Kasumi-1 (cell line): Measurements from ENCODE around the gene PCK1.

Experiments used
- DNase-seq, 2 experiments: peaks; one replicate each; lab custom pipeline; 2025; lab: John Stamatoyannopoulos, UW

The PCK1 gene

GRCh38 chr20:57588596-57588995 lies 27.7 kb downstream of the PCK1 start:
- no peak for DNase-seq

GRCh38 chr20:57589123-57589727 lies 28.3 kb downstream of the PCK1 start:
- DNase-seq: no peak

DNA sequence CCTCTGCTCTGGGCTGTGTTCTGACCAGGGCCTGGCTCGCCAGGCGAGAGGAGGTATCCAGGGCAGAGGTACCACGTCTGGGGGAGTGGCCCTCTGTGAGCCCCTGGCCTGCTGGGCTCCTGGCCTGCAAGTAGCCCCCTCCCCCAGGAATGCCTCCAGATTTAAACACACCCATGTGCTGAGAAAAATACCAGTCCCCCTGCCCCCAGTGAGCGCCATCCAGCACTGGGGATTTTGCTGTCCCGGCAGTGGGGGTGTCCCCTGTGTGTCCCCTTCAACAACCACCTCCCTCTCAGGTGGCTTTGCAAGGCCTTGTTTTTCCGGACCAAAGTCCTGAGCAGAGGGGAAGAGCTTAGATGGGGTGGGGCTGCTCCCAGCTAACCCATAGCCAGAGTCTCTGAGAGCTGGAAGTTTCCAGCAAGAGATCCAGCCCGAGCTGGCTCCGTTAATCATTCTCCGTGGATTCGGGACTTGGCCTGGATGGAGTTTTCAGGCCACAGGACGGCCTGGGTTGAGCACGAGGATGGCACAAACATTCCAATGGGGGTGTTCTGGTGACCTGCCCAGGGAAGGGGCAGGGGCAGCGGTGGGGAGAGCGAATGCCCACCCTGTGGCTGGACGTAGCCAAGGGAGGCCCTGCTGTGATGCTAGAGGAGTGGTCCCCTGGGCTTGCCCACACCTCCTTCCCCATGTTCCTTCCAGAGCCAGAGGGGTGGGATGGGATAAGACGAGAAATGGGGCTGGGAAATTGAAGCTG lies 29.0 kb downstream of the PCK1 start:
- no peak for DNase-seq

DNA sequence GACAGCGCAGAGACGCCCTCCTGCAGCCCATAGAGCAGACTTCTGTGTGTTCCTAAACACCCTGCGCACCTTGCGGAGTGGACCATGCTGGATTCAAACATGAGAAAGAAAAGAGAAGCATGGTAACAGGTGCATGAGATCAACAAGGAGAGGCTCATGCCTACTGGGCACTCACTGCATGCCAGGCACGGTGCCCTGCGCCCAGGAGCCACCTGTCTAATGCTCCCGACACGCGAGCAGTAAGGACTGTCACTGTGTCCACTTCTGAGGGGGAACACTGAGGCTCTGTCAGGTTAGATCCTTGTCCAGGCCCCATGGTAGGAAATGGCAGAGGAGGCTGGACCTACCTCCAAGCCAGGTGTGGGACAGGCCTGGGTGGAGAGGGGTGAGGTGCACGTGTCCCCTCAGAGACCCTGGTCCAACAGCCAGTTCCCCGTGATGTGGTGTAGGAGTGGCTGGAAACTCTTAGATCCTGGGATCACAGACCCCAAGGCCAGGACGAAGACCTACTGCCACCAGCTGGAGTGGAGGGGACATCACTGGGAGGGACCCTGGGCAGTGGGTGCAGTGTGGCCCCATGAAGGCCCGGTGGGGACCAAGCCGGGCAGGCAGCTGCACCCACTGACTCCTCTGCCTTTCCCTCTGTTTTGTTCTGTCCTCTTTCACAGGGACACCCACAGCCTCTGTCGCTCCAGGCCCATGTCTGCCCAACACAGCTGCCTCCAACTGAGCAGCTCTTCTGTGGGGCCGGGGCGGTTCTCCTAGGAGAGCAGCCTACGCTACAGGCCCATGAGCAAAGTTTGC lies 29.8 kb downstream of the PCK1 start:
- DNase-seq: no peak

- no peak for DNase-seq
Observed at GRCh38 chr20:57591289-57592229, 30.6 kb downstream of the PCK1 start.

- DNase-seq: no peak
Observed at GRCh38 chr20:57592263-57593092, 31.6 kb downstream of the PCK1 start.

- no peak for DNase-seq
Observed at GRCh38 chr20:57593134-57593886, 32.4 kb downstream of the PCK1 start.

GRCh38 chr20:57594092-57594951 lies 33.4 kb downstream of the PCK1 start:
- DNase-seq: peak in 1 of 2 experiments; percentile 17

GRCh38 chr20:57595041-57596030 lies 34.4 kb downstream of the PCK1 start:
- no peak for DNase-seq

DNA sequence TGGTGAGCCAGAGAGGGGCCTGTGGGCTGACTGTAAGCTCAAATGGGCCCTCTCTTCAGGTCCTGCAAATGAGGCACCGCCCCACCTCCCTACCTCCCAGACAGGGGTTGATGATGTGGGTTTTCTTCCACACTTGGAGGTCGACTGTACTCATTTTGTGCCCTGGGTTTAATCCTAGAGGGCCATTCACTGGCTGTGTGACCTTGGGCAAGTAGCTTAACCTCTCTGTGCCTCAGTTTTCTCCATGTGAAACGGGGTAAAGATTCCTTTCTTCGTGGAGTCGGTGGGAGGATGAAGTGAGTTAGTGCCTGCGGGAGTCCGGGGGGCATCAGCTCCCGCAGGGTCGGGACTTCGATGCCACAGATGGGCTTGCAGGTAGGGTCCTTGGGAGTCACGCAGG lies 35.4 kb downstream of the PCK1 start:
- DNase-seq: no peak

DNA sequence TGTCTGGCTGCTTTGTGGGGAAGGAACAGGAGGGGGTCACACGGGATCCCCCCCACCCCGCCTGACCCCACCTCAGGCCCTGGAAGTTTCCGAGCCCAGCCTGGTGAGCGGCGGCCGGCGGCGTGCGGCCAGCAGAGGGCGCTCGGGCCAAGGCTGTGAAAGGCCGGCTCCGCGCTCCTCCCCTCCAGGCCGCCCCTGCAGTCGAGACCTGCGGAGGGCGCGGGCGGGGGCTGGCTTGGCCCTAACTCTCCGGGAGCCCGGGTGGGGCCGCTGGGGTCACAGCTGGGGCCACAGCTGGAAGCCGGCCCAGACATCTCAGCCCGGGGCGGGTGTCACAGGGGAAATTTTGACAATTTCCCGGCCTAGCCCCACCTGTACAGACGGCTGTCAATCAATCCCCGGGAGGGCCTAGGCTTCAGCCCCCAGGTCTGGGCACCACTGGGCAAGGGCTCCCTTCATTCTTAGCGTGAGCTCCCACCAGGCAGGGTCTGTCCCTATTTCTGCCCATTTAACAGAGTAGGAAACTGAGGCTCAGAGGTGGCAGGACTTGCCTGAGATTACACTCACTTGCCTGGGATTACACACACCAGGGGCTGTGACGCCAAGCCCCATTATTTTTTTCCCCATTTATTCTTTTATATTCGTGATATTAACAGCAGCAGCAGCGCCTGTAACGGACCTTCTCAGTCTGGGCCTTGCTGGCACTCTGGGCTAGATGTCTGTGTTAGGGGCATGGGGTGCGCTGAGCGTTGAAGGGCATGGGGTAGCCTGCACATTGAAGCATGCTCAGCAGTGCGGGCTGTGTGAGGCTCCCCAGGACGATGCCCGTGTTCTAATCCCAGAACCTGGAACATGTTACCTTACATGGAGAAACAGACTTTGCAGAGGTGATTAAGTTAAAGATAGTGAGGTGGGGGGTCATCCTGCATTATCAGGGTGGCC lies 36.4 kb downstream of the PCK1 start:
- DNase-seq: peak; percentile 35 to 37

DNA sequence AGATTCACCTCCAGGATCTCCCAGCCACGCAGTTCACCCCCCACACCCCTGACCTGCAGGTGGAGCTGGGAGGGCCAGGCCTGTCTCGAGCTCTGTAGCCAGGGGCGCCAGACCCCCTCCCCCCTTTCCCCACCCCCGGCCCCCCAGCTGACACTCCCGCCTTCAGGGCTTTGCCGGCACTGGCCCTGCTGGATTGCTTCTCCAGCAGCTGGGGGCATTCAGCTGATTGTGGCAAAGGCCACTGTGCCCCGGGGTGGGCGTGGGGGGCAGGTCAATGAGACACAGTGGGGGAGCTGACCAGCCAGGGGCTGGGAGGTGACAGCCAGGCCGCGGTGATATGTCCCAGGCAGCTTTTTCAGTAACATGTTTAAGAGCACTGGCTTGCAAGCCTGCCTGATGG lies 37.1 kb downstream of the PCK1 start:
- DNase-seq: no peak

DNA sequence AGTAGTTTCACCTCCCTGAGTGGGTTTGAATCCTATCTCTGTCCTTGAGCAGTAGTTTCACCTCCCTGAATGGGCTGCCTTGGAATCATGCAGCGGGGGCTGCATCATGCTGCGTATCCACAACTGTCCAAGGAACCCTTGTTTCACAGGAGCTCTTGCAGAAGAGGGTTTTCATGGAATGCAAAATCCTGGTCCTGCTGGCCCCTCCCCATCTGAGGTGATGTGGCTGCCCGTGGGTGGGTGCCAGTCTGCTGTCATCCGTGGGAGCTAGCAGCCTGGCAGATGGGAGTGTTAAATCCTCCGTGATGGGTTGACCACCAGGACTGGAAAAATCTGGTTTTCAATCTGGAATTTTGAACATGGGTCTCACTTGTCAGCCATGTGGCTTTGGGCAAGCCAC lies 37.6 kb downstream of the PCK1 start:
- DNase-seq: no peak

GRCh38 chr20:57600320-57601210 lies 39.7 kb downstream of the PCK1 start:
- DNase-seq: no peak

DNA sequence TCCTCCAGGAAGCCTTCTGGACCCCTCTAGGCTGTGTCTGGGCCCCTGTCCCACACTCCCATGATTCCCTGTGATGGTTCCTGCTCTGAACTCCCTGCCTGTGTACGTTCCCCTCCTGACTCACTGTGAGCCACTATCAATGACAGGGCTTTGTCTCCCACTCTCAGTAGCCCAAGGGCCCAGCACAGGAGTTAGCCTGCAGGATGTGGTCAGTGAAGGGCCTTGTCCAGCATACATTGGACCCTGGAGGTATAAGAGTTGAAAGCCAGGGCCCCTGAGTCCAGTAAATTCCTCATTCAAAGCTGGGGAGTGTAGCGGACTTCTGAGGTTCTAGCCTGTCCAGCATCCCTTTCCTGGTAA lies 40.3 kb downstream of the PCK1 start:
- DNase-seq: no peak

DNA sequence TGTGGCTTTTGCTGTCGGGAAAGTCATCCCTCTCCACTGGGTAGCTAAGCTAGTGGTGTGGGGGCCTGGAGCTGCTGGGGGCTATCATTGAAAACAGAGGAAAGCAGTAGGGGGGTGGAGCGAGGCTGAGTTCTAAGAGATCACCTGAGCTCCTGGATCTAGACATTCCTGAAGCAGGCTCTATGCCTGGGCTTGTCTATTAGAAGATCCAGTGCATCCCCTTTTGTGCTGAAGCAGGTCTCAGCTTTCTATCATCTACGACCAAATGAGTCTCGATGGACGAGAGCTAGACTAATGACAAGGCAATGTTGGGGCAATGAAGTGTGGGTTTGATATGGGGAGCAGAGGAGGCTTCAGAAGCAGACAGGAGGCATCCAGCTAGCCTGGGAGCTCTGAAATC lies 40.8 kb downstream of the PCK1 start:
- DNase-seq: no peak
